H1 (cell line): ENCODE data around the gene HS6ST3. TPM values are rescaled to one million over a fixed set of nuclear protein-coding genes. Genes with fewer than 3 reads are reported as not detected.

Experiments used
- CTCF ChIA-PET: fragments of 300-600 bp; sonication (Branson Sonifier 250); formaldehyde crosslinking; loops from one replicate; lab custom pipeline; 2021; ENCODE audit not compliant: partially characterized antibody; lab: Charles Lee
- POLR2A ChIA-PET: fragments of 300-600 bp; sonication (Branson Sonifier 250); formaldehyde crosslinking; loops from one replicate; lab custom pipeline; 2021; ENCODE audit warnings: inconsistent platforms; ENCODE audit not compliant: partially characterized antibody; lab: Charles Lee
- DNase-seq, 2 experiments: peaks; one replicate each; pipeline versions ENCODE4 v3.0.0 to v3.0.0-alpha.2; 2010 to 2022; ENCODE audit warnings: low spot score in 2 of 2, low read depth in 1 of 2, mixed read lengths in 1 of 2
- FAIRE-seq: peaks from 2 replicates; lab custom pipeline; 2011; peaks lifted over from hg19 to GRCh38; lab: Jason Lieb, UNC
- H2AFZ ChIP-seq: 2 replicates; pipeline ENCODE4 v1.8.1; 2012; ENCODE audit warnings: low read length, inconsistent platforms
- H2AK5ac ChIP-seq: 2 replicates; pipeline ENCODE4 v1.6.1; 2013; ENCODE audit warnings: low read depth, low read length
- H2BK120ac ChIP-seq: replicated peaks from 2 replicates; pipeline ENCODE3; 2013; ENCODE audit warnings: low read depth, low read length, inconsistent platforms
- H2BK12ac ChIP-seq: 2 replicates; pipeline ENCODE4 v1.6.1; 2013; ENCODE audit warnings: low read depth, low read length
- H2BK15ac ChIP-seq: 2 replicates; pipeline ENCODE4 v1.6.1; 2013; ENCODE audit warnings: low read length
- H2BK20ac ChIP-seq: 2 replicates; pipeline ENCODE4 v1.6.1; 2013; ENCODE audit warnings: low read length
- H2BK5ac ChIP-seq: 2 replicates; pipeline ENCODE4 v1.6.1; 2013; ENCODE audit warnings: low read depth, low read length
- H3K14ac ChIP-seq: 2 replicates; pipeline ENCODE4 v1.6.1; 2013; ENCODE audit warnings: inconsistent platforms; ENCODE audit not compliant: insufficient read length
- H3K18ac ChIP-seq: 2 replicates; pipeline ENCODE4 v1.6.1; 2013; ENCODE audit warnings: low read length; ENCODE audit errors: extremely low read depth
- H3K23ac ChIP-seq: 2 replicates; pipeline ENCODE4 v1.6.1; 2013; ENCODE audit warnings: inconsistent platforms; ENCODE audit not compliant: insufficient read length
- H3K23me2 ChIP-seq: 2 replicates; pipeline ENCODE4 v1.6.1; 2013; ENCODE audit warnings: low read depth, low read length
- H3K27ac ChIP-seq: 2 replicates; pipeline ENCODE4 v1.6.1; 2011; ENCODE audit warnings: low read depth, low read length, inconsistent platforms
- H3K27me3 ChIP-seq, 4 experiments: replicated peaks in 1 of 4; 1 replicate in 1 of 4; 2 replicates in 3 of 4; pipeline versions ENCODE4 v1.6.1 to v1.8.1; 2011 to 2013; ENCODE audit warnings: low read length in 3 of 4, mild to moderate bottlenecking in 3 of 4, inconsistent platforms in 2 of 4, mixed read lengths in 2 of 4, moderate library complexity in 1 of 4; ENCODE audit not compliant: control insufficient read depth in 3 of 4, insufficient read depth in 3 of 4; ENCODE audit errors: extremely low read depth in 1 of 4
- H3K36me3 ChIP-seq, 4 experiments: 2 replicates each; pipeline versions ENCODE4 v1.6.1 to v1.8.1; 2011 to 2013; ENCODE audit warnings: mild to moderate bottlenecking in 4 of 4, low read length in 3 of 4, moderate library complexity in 2 of 4, control low read depth in 1 of 4, inconsistent platforms in 1 of 4; ENCODE audit not compliant: insufficient read depth in 4 of 4, control insufficient read depth in 2 of 4
- H3K4ac ChIP-seq: replicated peaks from 2 replicates; pipeline ENCODE3; 2013; ENCODE audit warnings: low read length, low read depth, mixed read lengths, inconsistent platforms; ENCODE audit not compliant: insufficient read length
- H3K4me1 ChIP-seq, 4 experiments: replicated peaks in 1 of 4; 1 replicate in 1 of 4; 2 replicates in 3 of 4; pipeline versions ENCODE4 v1.6.1 to v1.8.1; 2011 to 2013; ENCODE audit warnings: low read length in 3 of 4, inconsistent platforms in 2 of 4, mixed read lengths in 1 of 4; ENCODE audit not compliant: insufficient read depth in 4 of 4, control insufficient read depth in 3 of 4
- H3K4me2 ChIP-seq, 2 experiments: 2 replicates each; pipeline versions ENCODE4 v1.6.1 to v1.8.1; 2011 to 2013; ENCODE audit warnings: low read depth in 2 of 2, low read length in 2 of 2, control low read depth in 1 of 2, inconsistent platforms in 1 of 2, mild to moderate bottlenecking in 1 of 2; ENCODE audit not compliant: insufficient read depth in 1 of 2
- H3K4me3 ChIP-seq, 4 experiments: fragments of 200-600, 300-600 bp in 1 of 4; sonication (generic), shearing (Covaris generic), sonication (Bioruptor Twin) in 1 of 4; 2 replicates each; pipeline versions ENCODE4 v1.5.1 to v1.8.1; 2011 to 2016; ENCODE audit warnings: low read length in 4 of 4, low read depth in 3 of 4, control low read depth in 2 of 4, inconsistent platforms in 2 of 4, mild to moderate bottlenecking in 2 of 4, mixed read lengths in 1 of 4, moderate library complexity in 1 of 4; ENCODE audit not compliant: insufficient read depth in 2 of 4; ENCODE audit errors: extremely low read depth in 1 of 4
- H3K56ac ChIP-seq: replicated peaks from 2 replicates; pipeline ENCODE3; 2013; ENCODE audit warnings: low read depth, mild to moderate bottlenecking, mixed read lengths, low read length, inconsistent platforms; ENCODE audit not compliant: insufficient read length
- H3K79me1 ChIP-seq: 2 replicates; pipeline ENCODE4 v1.6.1; 2013; ENCODE audit warnings: low read depth, low read length, control low read depth
- H3K79me2 ChIP-seq, 2 experiments: 2 replicates each; pipeline versions ENCODE4 v1.6.1 to v1.8.1; 2012 to 2013; ENCODE audit warnings: low read length in 2 of 2, mild to moderate bottlenecking in 2 of 2, inconsistent platforms in 1 of 2; ENCODE audit not compliant: insufficient read depth in 2 of 2, control insufficient read depth in 1 of 2
- H3K9ac ChIP-seq, 4 experiments: replicated peaks in 1 of 4; 1 replicate in 1 of 4; 2 replicates in 3 of 4; pipeline versions ENCODE4 v1.6.1 to v1.8.1; 2011 to 2013; ENCODE audit warnings: low read depth in 3 of 4, low read length in 3 of 4, control low read depth in 2 of 4, mild to moderate bottlenecking in 2 of 4, moderate library complexity in 2 of 4, inconsistent platforms in 1 of 4; ENCODE audit errors: extremely low read depth in 1 of 4
- H3K9me3 ChIP-seq, 2 experiments: 2 replicates each; pipeline versions ENCODE4 v1.6.1 to v1.8.1; 2012 to 2013; ENCODE audit warnings: mild to moderate bottlenecking in 2 of 2, moderate library complexity in 2 of 2, control low read depth in 1 of 2, inconsistent platforms in 1 of 2, low read depth in 1 of 2, low read length in 1 of 2, mixed read lengths in 1 of 2; ENCODE audit not compliant: insufficient read depth in 2 of 2
- H4K20me1 ChIP-seq, 2 experiments: replicated peaks in 1 of 2; 2 replicates each; pipeline versions ENCODE3 to v1.8.1; 2011 to 2013; ENCODE audit warnings: inconsistent platforms in 2 of 2, low read length in 2 of 2, mild to moderate bottlenecking in 1 of 2; ENCODE audit not compliant: insufficient read depth in 2 of 2, control insufficient read depth in 1 of 2
- H4K5ac ChIP-seq: 2 replicates; pipeline ENCODE4 v1.6.1; 2013; ENCODE audit warnings: low read length, low read depth, mixed read lengths, inconsistent platforms; ENCODE audit not compliant: insufficient read length
- H4K8ac ChIP-seq: 2 replicates; pipeline ENCODE4 v1.8.0; 2013; ENCODE audit warnings: mild to moderate bottlenecking, moderate library complexity, low read length, inconsistent platforms; ENCODE audit not compliant: insufficient read depth; ENCODE audit errors: extremely low read depth
- H4K91ac ChIP-seq: replicated peaks from 2 replicates; pipeline ENCODE3; 2013; ENCODE audit warnings: low read length, mixed read lengths, inconsistent platforms; ENCODE audit not compliant: insufficient read length
- HDAC6 ChIP-seq: IDR thresholded peaks from one replicate; pipeline ENCODE4 v1.7.1; 2012; ENCODE audit warnings: low read depth, mild to moderate bottlenecking, inconsistent platforms, low read length, moderate library complexity
- RXRA ChIP-seq: IDR thresholded peaks from 2 replicates; pipeline ENCODE4 v1.6.1; 2011; ENCODE audit warnings: low read depth, mild to moderate bottlenecking, low read length, moderate library complexity; ENCODE audit not compliant: insufficient read depth
- polyA plus RNA-seq, 7 experiments: library from polyadenylated mRNA; depleted of rRNA in 3 of 7; stranded (reverse) in 5 of 7; unstranded in 2 of 7; fragments of >200 nt in 5 of 7; fragments of 200-250 nt in 2 of 7; gene quantifications; 1 replicate in 5 of 7; 2 replicates in 1 of 7; 4 replicates in 1 of 7; pipeline versions ENCODE4 v1.2.1 to v1.2.3, GENCODE V29; 2011 to 2013; ENCODE audit warnings: missing spikeins in 2 of 7, mixed read lengths in 2 of 7
- total RNA-seq: library from RNA; stranded (reverse); fragmentation: NEBNext Ultra II Directional; extraction: Animal tissue kit (Norgen Biotek cat#: 25700); gene quantifications from 2 replicates; pipeline ENCODE4 v1.2.1, GENCODE V29; 2021

HS6ST3 gene
- total and polyA plus RNA-seq, 2 of the 8 experiments (the other 6 are each of a cell fraction or from before 2014, with no cell fraction given): 0.45 to 1.2 TPM

DNA sequence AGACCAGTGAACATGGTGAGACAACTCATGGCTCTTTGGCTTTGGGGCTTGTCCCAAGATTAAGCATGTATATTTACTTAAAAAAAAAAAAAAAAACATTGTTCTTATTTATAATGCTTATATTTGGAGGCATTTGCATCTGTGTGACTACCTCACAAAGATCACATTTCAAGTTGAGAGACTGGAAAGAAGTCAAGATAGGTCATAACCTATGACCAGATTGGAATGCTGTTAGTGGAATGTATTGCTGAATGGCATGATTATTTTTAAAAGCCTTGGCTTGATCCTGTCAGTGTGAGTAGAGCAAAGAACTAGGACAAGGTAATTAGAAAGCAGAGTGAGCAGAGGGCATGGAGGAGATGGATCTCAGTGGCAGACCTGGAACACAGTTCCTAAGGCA lies 689.8 kb downstream of the HS6ST3 start:
- Histone ChIP-seq H3K79me2 (no peaks in the 10 kb centered on the region), H2AK5ac (no peak overlapping the region), H3K9me3 (no peaks in the 10 kb centered on the region), H4K5ac (no peak overlapping the region), H3K4me2 (no peak overlapping the region), H3K4ac (no peak overlapping the region), H2BK15ac (no peak overlapping the region), H3K23me2 (no peaks in the 10 kb centered on the region), H4K8ac (no peak overlapping the region), H3K23ac (no peak overlapping the region), H2BK20ac (no peak overlapping the region), H3K4me3 (no peak overlapping the region), H2BK120ac (no peak overlapping the region), H3K18ac (no peak overlapping the region), H2AFZ (no peak overlapping the region), H2BK12ac (no peak overlapping the region), H3K27ac (no peak overlapping the region), H3K36me3 (no peaks in the 10 kb centered on the region), H4K20me1 (no peaks in the 10 kb centered on the region), H3K9ac (no peak overlapping the region), H4K91ac (no peak overlapping the region), H2BK5ac (no peak overlapping the region), H3K4me1 (no peaks in the 10 kb centered on the region)
- DNase-seq (no peak), FAIRE-seq (no peak)
- POLR2A ChIA-PET: no interaction called here
- TF ChIP-seq RXRA (no peak), HDAC6 (no peak)
- TF ChIP-seq, all 59 proteins: peak for 0
- CTCF ChIA-PET: interaction anchor here (0.9 to 1.2 kb wide), 2 partner anchors 16 to 960 kb away, joined by 3 to 4 read pairs; no protein-coding TSS in a partner anchor
- Histone ChIP-seq H3K27me3 (no peaks in the 10 kb centered on the region), H3K79me1 (no peaks in the 10 kb centered on the region), H3K56ac (no peak overlapping the region), H3K14ac (no peak overlapping the region)
